ENCODE results near the gene PLEKHB1.

DNA sequence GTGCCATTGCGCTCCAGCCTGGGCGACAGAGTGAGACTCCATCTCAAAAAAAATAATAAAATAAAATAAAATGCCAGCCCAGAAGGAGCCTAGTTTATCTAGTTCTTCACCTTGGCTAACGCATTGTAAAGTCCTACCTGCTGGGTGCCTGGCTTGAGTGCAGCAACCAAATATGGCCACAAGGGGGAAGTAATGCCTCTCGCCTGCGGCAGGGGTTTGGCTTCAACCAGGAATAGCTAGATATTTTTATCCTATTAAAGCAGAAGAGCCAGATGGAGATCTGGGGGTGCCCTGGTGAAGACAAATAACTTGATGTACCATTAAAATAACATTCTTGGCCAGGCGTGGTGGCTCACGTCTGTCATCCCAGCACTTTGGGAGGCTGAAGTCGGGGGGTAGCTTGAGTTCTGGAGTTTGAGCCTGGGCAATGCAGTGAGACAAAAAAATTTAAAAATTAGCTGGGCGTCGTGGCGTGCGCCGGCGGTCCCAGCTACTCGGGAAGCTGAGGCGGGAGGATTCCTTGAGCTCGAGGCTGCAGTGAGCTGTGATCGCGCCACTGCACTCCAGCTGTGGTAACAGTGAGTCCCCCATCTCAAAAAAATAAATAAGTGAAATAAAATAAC is 20.6 kb upstream of the PLEKHB1 start:
- peak; percentile 97 for TF ChIP-seq CTCF (conservative IDR thresholded peaks at IDR 0.05)
- no peak for TF ChIP-seq ZFX (IDR thresholded peaks at IDR 0.05)
